GM21786 (cell line): ENCODE measurements around the gene SMTN.

Experiments used
- ATAC-seq: cut with Tn5 transposase; IDR thresholded peaks from one replicate; pipeline ENCODE4 v1.9.1; 2021; ENCODE audit not compliant: unreplicated experiment

SMTN gene

DNA sequence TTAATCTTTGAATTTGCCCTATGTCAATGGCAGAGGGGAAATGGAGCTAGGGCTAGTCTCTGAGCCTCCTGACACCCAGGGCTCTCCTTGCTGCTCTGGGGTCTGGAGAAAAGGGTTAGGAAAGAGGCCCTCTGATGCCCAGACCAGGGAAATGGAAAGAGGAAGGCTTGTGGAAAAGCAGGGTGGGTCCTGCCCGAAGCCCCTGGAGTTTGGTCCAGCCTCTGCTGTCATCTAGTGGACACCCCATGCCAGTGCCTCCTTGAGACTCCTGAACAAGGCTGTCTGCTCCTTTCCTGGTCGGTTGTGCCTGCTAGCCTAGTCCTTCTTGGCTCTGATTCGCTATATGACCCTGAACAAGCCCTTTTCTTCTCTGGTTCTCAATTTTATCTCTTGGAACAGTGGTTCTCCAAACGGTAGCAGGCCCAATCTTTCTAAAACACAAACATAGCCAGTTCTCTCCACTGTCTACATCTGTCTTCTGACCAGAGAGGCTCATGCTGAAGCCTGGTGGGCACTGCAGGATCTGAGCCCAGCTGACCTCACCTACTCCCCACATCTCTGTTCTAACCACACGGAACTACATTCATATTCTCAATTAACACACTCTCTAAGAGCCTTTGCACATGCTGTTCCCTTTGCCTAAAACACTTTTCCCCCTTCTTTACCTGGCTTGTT is 68.0 kb downstream of the SMTN start:
- no peak for ATAC-seq

DNA sequence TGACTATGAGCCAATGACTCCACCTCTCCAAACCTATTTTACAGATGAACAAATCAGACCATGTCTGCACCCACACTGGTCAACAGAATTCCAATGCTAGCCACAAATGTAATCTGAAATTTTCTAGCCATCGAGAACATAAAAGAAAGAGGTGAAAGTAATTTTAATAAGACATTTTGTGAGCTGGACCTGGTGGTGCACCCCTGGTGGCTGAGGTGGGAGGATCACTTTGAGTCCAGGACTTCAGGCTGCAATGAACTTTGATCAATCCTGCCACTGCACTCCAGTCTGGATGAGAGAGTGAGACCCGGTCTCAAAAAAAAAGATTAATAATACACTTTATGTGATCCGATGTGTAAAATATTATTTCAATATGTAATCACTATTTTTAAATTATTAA is 69.5 kb downstream of the SMTN start:
- no peak for ATAC-seq

DNA sequence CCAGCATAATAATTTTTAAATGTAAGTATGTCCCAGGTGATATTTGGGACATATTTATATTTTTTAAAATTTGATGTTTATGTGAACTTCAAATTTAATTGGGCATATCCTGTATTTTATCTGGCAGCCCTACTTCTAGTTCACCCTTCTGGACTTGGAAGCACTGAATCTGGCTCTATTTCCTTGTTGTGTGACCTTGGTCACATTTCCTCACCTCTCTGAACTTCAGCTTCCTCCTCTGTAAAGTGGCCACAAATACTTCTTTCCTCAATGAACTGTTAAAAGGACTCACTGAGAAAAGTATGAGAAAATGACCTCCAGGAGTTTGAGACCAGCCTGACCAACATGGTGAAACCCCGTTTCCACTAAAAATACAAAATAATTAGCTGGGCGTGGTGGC is 70.8 kb downstream of the SMTN start:
- no peak for ATAC-seq

DNA sequence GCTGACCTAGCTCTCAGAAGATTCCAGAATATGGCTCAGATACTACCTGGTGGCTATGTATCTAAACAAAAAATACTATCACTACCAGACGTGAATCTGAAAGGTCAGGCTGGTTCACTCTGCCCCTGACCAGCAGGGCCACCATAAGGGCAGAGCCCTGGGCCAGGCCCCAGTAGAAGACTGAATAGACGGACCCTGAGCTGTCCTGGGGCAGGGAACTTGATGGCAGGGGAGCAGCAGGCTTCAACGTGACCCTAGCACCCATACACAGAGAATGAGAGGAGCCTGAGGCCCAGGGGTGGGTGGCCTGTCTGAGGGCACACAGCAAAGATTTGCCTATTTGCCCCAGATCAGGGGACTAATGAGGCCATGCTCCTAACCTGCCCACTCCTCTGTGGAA is 72.2 kb downstream of the SMTN start:
- ATAC-seq, result no peak
